ACC112 (cell line): Measurements from ENCODE around the gene NADSYN1.
"Not testable (repeated sequence)": the region's sequence is repeated elsewhere in the genome, so short reads cannot be mapped to it uniquely, and the experiment has no call there.

Experiments
- H2AFZ ChIP-seq: fragments of 200-600 bp; sonication (generic); one replicate; pipeline ENCODE4 v1.6.0; 2017; ENCODE audit warnings: antibody characterized with exemption, low read length; ENCODE audit not compliant: unreplicated experiment
- H3K27ac ChIP-seq: fragments of 200-600 bp; sonication (generic); 2 replicates; pipeline ENCODE4 v1.5.1; 2014; ENCODE audit warnings: low read depth, mild to moderate bottlenecking, antibody characterized with exemption, low read length, moderate library complexity
- H3K27me3 ChIP-seq: fragments of 200-600 bp; sonication (generic); 2 replicates; pipeline ENCODE4 v1.6.1; 2014; ENCODE audit warnings: mild to moderate bottlenecking, antibody characterized with exemption, low read length, moderate library complexity, mixed read lengths; ENCODE audit not compliant: insufficient read depth
- H3K36me3 ChIP-seq: fragments of 200-600 bp; sonication (generic); 2 replicates; pipeline ENCODE4 v1.6.1; 2016; ENCODE audit warnings: mild to moderate bottlenecking, antibody characterized with exemption, low read length, moderate library complexity, mixed read lengths; ENCODE audit not compliant: insufficient read depth
- H3K4me1 ChIP-seq: fragments of 200-600 bp; sonication (generic); one replicate; pipeline ENCODE4 v1.6.1; 2016; ENCODE audit warnings: low read length, mixed read lengths; ENCODE audit not compliant: insufficient read depth, unreplicated experiment, control insufficient read depth
- H3K4me3 ChIP-seq: fragments of 200-600 bp; sonication (generic); 2 replicates; pipeline ENCODE4 v1.5.1; 2014; ENCODE audit warnings: mild to moderate bottlenecking, low read depth, low read length
- H3K79me2 ChIP-seq: fragments of 200-600 bp; sonication (generic); one replicate; pipeline ENCODE4 v1.6.0; 2016; ENCODE audit warnings: low read length; ENCODE audit not compliant: control insufficient read depth, unreplicated experiment, insufficient read depth

Gene NADSYN1

GRCh38 chr11:71540521-71541304, 87.7 kb downstream of the NADSYN1 start:
- H3K79me2 ChIP-seq, H3K36me3 ChIP-seq, H3K27ac ChIP-seq, H3K4me3 ChIP-seq, H2AFZ ChIP-seq, H3K4me1 ChIP-seq: not testable (repeated sequence)
- peaks cover 38% of the 10 kb centered on the region; the same call in 1 of the 2 replicates for H3K27me3 ChIP-seq

DNA sequence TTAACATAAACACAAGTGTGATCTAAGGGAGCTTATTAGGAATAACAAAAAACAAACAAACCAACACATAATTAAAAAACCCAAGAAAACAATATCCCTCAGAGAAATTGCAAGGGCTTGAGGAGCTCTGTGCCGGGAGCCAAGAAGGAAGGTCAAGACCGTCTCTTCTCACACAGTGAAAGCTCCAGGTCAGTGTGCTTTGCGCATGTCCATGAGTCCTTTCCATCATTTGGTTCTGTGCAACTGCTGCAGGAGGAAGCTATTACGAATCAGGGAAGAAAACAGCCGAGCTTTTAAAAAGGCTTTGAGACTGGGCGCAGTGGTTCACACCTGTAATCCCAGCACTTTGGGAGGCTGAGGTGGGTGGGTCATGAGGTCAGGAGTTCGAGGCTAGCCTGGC, 89.4 kb downstream of the NADSYN1 start:
- peaks cover 50% of the 10 kb centered on the region for H3K27me3 ChIP-seq
- no peaks in the 10 kb centered on the region for H3K36me3 ChIP-seq
- H3K4me1 ChIP-seq = no peaks in the 10 kb centered on the region

DNA sequence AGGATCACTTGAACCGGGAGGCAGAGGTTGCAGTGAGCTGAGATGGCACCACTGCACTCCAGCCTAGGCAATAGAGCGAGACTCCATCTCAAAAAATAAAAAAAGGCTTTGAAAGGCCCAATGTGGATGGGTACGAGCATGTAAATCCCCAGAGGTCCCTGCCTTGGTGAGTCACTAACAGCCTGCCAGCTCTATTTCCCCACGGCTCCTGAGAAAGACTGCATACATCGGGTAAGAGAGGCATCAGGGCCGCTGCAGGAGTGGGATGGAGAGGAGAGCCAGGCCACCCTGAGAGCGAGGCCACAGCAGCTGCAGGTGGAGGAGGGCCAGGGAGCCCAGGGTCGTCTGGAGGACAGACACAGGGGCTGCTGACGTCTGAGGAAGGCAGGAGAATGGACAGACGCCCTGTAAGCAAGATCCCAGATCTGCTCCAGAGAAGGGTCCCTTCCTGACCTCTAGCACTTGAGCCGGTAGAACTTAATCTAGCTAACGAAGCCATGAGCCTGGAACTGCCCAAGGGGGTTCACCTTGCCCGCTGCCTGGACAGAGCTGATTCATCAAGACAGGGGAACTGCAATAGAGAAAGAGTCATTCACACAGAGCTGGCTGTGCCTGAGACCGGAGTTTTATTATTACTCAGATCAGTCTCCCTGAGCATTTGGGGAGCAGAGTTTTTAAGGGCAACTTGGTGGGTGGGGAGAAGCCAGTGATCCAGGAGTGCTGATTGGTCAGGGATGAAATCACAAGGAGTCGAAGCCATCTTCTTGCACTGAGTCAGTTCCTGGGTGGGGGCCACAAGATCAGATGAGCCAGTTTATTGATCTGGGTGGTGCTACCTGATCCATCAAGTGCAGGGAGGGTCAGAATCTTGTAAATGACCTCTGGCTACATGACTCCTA, 90.1 kb downstream of the NADSYN1 start:
- H3K27me3 ChIP-seq = peaks cover 57% of the 10 kb centered on the region
- H3K4me1 ChIP-seq = no peaks in the 10 kb centered on the region

More for the DNA sequence above, 89.4 kb downstream of the NADSYN1 start:
- H3K79me2 ChIP-seq = no peaks in the 10 kb centered on the region
- H3K4me3 ChIP-seq = no peak overlapping the region
- no peak overlapping the region for H2AFZ ChIP-seq
- H3K27ac ChIP-seq = no peak overlapping the region

GRCh38 chr11:71543866-71544265, 90.9 kb downstream of the NADSYN1 start:
- Histone ChIP-seq H3K27ac (no peak overlapping the region), H3K79me2 (no peaks in the 10 kb centered on the region), H3K36me3 (no peaks in the 10 kb centered on the region), H3K4me3 (no peak overlapping the region), H3K4me1 (no peaks in the 10 kb centered on the region), H2AFZ (no peak overlapping the region), H3K27me3 (peaks cover 57% of the 10 kb centered on the region)

More for the DNA sequence above, 90.1 kb downstream of the NADSYN1 start:
- Histone ChIP-seq H2AFZ (no peak overlapping the region), H3K79me2 (no peaks in the 10 kb centered on the region), H3K36me3 (no peaks in the 10 kb centered on the region), H3K27ac (no peak overlapping the region), H3K4me3 (no peak overlapping the region)

DNA sequence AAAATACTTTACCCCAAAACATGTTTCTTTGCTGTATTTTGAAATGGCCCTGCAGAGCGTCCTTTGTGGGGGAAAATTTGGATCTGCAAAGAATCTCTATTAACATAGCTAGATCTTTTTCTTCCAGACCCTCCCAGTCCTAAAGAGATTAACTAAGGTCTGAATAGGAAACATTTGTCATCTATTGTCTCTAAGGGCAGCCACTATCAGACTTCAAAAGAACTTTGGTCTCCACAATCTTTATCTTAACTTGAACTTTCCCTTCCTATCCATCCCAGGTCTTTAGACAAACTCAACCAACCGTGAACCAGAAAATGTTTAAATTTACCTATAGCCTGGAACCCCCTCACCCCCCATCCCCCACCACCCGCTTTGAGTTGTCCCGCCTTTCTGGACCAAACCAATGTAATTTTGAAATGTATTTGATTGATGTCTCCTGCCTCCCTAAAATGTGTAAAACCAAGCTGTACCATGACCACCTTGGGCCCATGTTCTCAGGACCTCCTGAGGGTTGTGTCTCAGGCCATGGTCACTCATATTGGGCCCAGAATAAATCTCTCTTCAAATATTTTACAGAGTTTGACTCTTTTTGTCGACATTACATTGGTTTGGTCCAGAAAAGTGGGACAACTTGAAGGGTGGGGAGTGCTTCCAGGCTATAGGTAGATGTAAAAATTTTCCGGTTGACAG, 91.7 kb downstream of the NADSYN1 start:
- H3K4me1 ChIP-seq = no peaks in the 10 kb centered on the region
- H3K4me3 ChIP-seq = no peak overlapping the region
- H3K36me3 ChIP-seq = no peaks in the 10 kb centered on the region
- H3K27me3 ChIP-seq = peaks cover 64% of the 10 kb centered on the region
- H3K27ac ChIP-seq = no peak overlapping the region
- H2AFZ ChIP-seq = no peak overlapping the region
- no peaks in the 10 kb centered on the region for H3K79me2 ChIP-seq

- H3K4me1 ChIP-seq = no peaks in the 10 kb centered on the region
- H3K27ac ChIP-seq = no peak overlapping the region
- no peak overlapping the region for H3K4me3 ChIP-seq
- H3K27me3 ChIP-seq = peaks cover 71% of the 10 kb centered on the region
- H3K36me3 ChIP-seq = no peaks in the 10 kb centered on the region
- H3K79me2 ChIP-seq = no peaks in the 10 kb centered on the region
- no peak overlapping the region for H2AFZ ChIP-seq
These were observed 92.5 kb downstream of the NADSYN1 start for GRCh38 chr11:71545405-71545966.

GRCh38 chr11:71548120-71548519, 95.1 kb downstream of the NADSYN1 start, which contains the start of gene KRTAP5-9:
Gene KRTAP5-9 (plus strand): TSS chr11:71548420. CDS start chr11:71548658, 238 bp downstream.
- Histone ChIP-seq H3K4me1 (no peaks in the 10 kb centered on the region), H2AFZ (no peak within 1 kb of the TSS), H3K36me3 (no peaks in the 10 kb centered on the region), H3K79me2 (no peaks in the 10 kb centered on the region), H3K27ac (no peak within 1 kb of the TSS), H3K4me3 (no peak within 1 kb of the TSS), H3K27me3 (peaks cover 67% of the 10 kb centered on the region)

- H3K36me3 ChIP-seq = no peaks in the 10 kb centered on the region
- no peaks in the 10 kb centered on the region for H3K79me2 ChIP-seq
- H3K4me1 ChIP-seq = no peaks in the 10 kb centered on the region
- H3K27me3 ChIP-seq = peaks cover 61% of the 10 kb centered on the region
- no peak overlapping the region for H3K4me3 ChIP-seq
- H2AFZ ChIP-seq = no peak overlapping the region
- no peak overlapping the region for H3K27ac ChIP-seq
These were observed 95.7 kb downstream of the NADSYN1 start for GRCh38 chr11:71548716-71549151.
